Right atrium auricular region (tissue), 2 donors: ENCODE measurements around the gene UQCRQ. TPM values are rescaled to one million over a fixed set of nuclear protein-coding genes. Genes with fewer than 3 reads are reported as not detected.

Experiments
- DNase-seq: peaks from one replicate; pipeline ENCODE4 v3.0.0-alpha.2; 2019; ENCODE audit warnings: low spot score
- H3K27ac ChIP-seq, 2 donors: fragments of 200-600 bp; sonication (generic); 1 replicate in 1 of 2; 2 replicates in 1 of 2; pipeline ENCODE4 v1.5.1; 2016 to 2019
- H3K27me3 ChIP-seq, 2 donors: fragments of 200-600 bp; sonication (generic); one replicate each; pipeline versions ENCODE4 v1.5.1 to v1.6.0; 2017 to 2019
- H3K36me3 ChIP-seq: fragments of 200-600 bp; sonication (generic); one replicate; pipeline ENCODE4 v1.5.1; 2016
- H3K4me1 ChIP-seq, 2 donors: fragments of 200-600 bp; sonication (generic); one replicate each; pipeline versions ENCODE4 v1.5.1 to v1.6.0; 2017 to 2019
- H3K4me3 ChIP-seq, 2 donors: fragments of 200-600 bp; sonication (generic); 1 replicate in 1 of 2; 2 replicates in 1 of 2; pipeline ENCODE4 v1.5.1; 2017 to 2019; ENCODE audit warnings: mild to moderate bottlenecking in 1 of 2, moderate library complexity in 1 of 2
- H3K9me3 ChIP-seq, 2 donors: fragments of 200-600 bp; sonication (generic); one replicate each; pipeline ENCODE4 v1.5.1; 2019
- total RNA-seq, 2 donors: library from RNA; depleted of rRNA; stranded (reverse); fragments of >200 nt; gene quantifications; one replicate each; pipeline ENCODE4 v1.1.0, GENCODE V29; 2016
- TF ChIP-seq, protein P1 (sequence below), 2 donors: fragments of 200-600 bp; sonication (generic); IDR thresholded peaks; one replicate each; pipeline ENCODE4 v1.5.1; 2019; ENCODE audit warnings: antibody characterized with exemption in 2 of 2

The UQCRQ gene
- total RNA-seq, 2 donors from 2014 or later: 276 to 335 TPM

DNA sequence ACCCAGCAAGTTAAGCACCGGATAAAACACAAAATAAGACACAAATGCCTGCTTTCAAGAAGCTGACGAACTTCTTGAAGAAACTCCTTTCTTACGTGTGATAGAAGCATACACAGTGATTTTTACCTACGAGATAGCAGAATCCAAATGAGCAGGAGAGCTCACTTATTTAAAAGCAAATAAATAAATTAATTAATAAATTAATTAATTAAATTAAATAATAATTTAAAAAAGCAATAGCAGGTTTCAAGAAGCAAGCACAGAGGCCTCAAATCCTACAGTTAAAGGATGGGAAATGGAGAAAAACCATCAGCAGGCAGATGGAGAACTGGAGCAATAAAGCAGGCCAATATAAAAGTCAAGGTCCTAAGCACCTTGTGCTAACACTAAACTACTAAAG lies 24.4 kb downstream of the UQCRQ start:
- Histone ChIP-seq H3K27ac (no peak overlapping the region), H3K4me3 (no peak overlapping the region), H3K9me3 (no peaks in the 10 kb centered on the region), H3K27me3 (no peaks in the 10 kb centered on the region), H3K4me1 (peaks cover 0 to 4% of the 10 kb centered on the region in 2 donors), H3K36me3 (peaks cover 81% of the 10 kb centered on the region)
- DNase-seq: no peak
- TF ChIP-seq, protein P1, sequence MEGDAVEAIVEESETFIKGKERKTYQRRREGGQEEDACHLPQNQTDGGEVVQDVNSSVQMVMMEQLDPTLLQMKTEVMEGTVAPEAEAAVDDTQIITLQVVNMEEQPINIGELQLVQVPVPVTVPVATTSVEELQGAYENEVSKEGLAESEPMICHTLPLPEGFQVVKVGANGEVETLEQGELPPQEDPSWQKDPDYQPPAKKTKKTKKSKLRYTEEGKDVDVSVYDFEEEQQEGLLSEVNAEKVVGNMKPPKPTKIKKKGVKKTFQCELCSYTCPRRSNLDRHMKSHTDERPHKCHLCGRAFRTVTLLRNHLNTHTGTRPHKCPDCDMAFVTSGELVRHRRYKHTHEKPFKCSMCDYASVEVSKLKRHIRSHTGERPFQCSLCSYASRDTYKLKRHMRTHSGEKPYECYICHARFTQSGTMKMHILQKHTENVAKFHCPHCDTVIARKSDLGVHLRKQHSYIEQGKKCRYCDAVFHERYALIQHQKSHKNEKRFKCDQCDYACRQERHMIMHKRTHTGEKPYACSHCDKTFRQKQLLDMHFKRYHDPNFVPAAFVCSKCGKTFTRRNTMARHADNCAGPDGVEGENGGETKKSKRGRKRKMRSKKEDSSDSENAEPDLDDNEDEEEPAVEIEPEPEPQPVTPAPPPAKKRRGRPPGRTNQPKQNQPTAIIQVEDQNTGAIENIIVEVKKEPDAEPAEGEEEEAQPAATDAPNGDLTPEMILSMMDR (IDR thresholded peaks at IDR 0.05): no peak

DNA sequence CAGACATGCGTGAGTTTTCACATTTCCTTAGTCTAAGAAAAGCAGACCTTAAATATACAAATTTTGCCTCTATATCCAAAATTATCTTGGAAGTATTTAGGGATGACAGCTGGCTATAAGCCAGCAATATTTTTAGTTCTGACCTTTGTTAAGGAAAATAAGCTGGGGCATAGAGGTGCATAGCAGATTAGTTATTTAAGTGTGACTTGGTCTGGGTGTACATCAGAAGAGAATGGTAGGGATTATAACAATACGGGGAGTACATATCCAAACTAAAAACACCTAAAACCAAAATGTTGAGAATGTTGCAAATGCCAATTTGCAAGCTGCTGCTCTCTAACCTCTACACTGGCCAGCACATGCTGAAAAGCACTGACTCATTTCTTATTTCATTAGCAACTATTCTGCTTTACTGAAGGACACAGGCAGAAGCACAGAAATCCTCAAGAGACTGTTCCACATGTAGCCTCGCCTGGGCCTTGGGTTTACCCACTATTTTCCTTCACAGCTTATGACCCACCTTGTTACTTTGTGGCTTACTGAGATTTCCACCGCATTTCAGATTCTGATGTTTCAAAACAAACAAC lies 29.4 kb downstream of the UQCRQ start:
- H3K9me3 ChIP-seq: no peaks in the 10 kb centered on the region
- H3K27me3 ChIP-seq: no peaks in the 10 kb centered on the region
- TF ChIP-seq, protein P1 (IDR thresholded peaks at IDR 0.05): no peak
- no peak for DNase-seq
- peaks cover 78% of the 10 kb centered on the region for H3K36me3 ChIP-seq
- no peak overlapping the region for H3K27ac ChIP-seq
- H3K4me3 ChIP-seq: no peak overlapping the region
- H3K4me1 ChIP-seq: peaks cover 0 to 7% of the 10 kb centered on the region in 2 donors

DNA sequence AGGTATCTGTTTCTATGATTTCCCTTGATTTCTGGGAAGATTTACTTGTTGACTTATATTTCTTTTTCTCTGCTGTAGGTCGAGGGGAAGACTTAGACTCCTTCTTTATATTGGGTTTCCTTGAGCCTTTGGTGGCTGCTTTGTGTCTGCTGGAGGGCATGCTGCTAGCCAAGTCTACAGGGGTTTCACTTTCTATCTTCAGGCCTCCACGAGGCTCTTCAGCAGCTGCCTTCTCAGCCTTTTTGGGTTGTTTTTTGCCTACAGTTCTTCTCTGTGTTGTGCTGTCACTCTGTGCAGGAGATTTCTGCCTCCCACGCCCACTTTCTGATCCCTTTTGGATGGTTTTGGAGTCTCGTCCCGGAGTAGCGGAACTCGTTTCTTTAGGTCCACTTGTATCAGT lies 30.2 kb downstream of the UQCRQ start:
- H3K4me3 ChIP-seq: no peak overlapping the region
- no peaks in the 10 kb centered on the region for H3K27me3 ChIP-seq
- peaks cover 0 to 7% of the 10 kb centered on the region in 2 donors for H3K4me1 ChIP-seq
- TF ChIP-seq, protein P1 (IDR thresholded peaks at IDR 0.05): no peak
- no peaks in the 10 kb centered on the region for H3K9me3 ChIP-seq
- no peak for DNase-seq
- H3K27ac ChIP-seq: no peak overlapping the region
- peaks cover 77% of the 10 kb centered on the region for H3K36me3 ChIP-seq

DNA sequence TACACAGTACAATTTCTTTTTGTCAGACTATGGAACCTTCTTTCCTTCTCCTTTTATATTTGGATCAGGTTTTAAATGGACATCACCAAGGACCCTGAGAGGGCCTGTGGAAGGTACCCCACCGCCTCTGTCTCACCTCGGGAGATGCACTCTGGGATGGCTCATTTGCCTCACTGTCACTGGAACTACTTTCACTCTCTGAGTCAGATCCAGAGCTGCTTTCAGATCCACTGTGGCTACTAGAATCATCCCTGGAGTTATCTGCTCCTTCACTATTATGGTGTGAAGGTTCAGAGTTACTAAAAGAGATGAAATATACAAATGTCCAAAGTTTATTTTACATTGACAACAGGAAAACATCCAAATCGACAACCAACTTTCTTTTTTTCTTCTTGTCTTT lies 31.7 kb downstream of the UQCRQ start:
- Histone ChIP-seq H3K27ac (no peak overlapping the region), H3K4me1 (peaks cover 0 to 7% of the 10 kb centered on the region in 2 donors), H3K9me3 (no peaks in the 10 kb centered on the region), H3K27me3 (no peaks in the 10 kb centered on the region), H3K36me3 (peaks cover 68% of the 10 kb centered on the region), H3K4me3 (no peak overlapping the region)
- TF ChIP-seq, protein P1 (IDR thresholded peaks at IDR 0.05): no peak
- DNase-seq: no peak

DNA sequence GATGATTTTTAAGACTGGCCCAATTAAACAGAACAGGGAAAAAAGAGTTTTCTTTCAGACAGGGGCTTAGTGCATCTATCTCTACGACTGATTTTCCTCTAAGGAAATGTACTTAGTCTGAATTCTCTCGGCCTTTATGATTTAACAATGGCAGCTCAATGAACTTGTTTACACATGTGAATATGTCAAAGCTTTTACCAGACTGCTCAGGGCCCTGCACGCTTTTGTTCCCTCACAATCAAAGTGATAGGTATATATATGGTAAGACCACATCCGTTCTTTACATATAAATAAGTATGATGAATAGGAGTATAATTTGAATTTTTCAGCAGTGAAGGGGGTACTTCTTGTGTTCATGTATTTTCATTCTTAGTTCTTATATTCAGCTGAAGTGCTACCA lies 34.6 kb downstream of the UQCRQ start:
- H3K27ac ChIP-seq: no peak overlapping the region
- no peak for DNase-seq
- TF ChIP-seq, protein P1 (IDR thresholded peaks at IDR 0.05): no peak
- H3K4me3 ChIP-seq: no peak overlapping the region
- H3K9me3 ChIP-seq: no peaks in the 10 kb centered on the region
- H3K27me3 ChIP-seq: no peaks in the 10 kb centered on the region
- H3K36me3 ChIP-seq: peaks cover 51% of the 10 kb centered on the region
- peaks cover 0 to 2% of the 10 kb centered on the region in 2 donors for H3K4me1 ChIP-seq

DNA sequence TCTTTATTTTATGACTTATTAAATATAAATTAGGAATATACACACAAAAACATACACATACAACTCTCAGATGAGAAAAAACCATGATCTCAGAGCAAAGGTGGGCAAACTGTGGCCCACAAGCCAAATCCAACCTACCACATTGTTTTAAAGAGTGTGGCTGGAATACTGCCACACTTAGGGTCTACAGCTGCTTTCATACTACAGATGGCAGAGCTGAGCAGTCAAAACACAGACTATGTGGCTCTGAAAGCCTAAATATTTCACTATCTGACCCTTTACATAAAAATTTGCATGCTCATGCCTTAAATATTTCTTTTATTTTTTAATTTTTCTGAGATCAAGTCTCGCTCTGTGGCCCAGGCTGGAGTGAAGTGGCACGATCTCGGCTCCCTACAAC lies 35.3 kb downstream of the UQCRQ start:
- no peaks in the 10 kb centered on the region for H3K4me1 ChIP-seq
- H3K27ac ChIP-seq: no peak overlapping the region
- no peak for DNase-seq
- H3K4me3 ChIP-seq: no peak overlapping the region
- TF ChIP-seq, protein P1 (IDR thresholded peaks at IDR 0.05): no peak
- H3K36me3 ChIP-seq: peaks cover 44% of the 10 kb centered on the region
- no peaks in the 10 kb centered on the region for H3K9me3 ChIP-seq
- H3K27me3 ChIP-seq: no peaks in the 10 kb centered on the region
